Femur (tissue), 1 donor: ENCODE data around the gene IFNK.

Experiments
- DNase-seq: peaks from one replicate; pipeline ENCODE4 v3.0.0-alpha.2; 2017

The IFNK gene

GRCh38 chr9:27539479-27540441 is 15.7 kb downstream of the IFNK start:
- peak; percentile 37 for DNase-seq

GRCh38 chr9:27540502-27540901 is 16.4 kb downstream of the IFNK start:
- no peak for DNase-seq

- no peak for DNase-seq
These were observed 17.6 kb downstream of the IFNK start for GRCh38 chr9:27541740-27542139.

GRCh38 chr9:27542508-27542907 is 18.4 kb downstream of the IFNK start:
- DNase-seq, result no peak

- no peak for DNase-seq
These were observed 21.4 kb downstream of the IFNK start for GRCh38 chr9:27545471-27545870.

- DNase-seq, result no peak
These were observed 24.1 kb downstream of the IFNK start for GRCh38 chr9:27548055-27548741.

- no peak for DNase-seq
These were observed 25.2 kb downstream of the IFNK start for GRCh38 chr9:27549196-27549755.

- DNase-seq, result no peak
These were observed 30.6 kb downstream of the IFNK start for GRCh38 chr9:27554712-27555111.

- no peak for DNase-seq
These were observed 32.4 kb downstream of the IFNK start for GRCh38 chr9:27556470-27556869.

- DNase-seq, result no peak
These were observed 34.2 kb downstream of the IFNK start for GRCh38 chr9:27558307-27558706.

GRCh38 chr9:27560457-27560856 is 36.4 kb downstream of the IFNK start:
- DNase-seq, result no peak

GRCh38 chr9:27561685-27562084 is 37.6 kb downstream of the IFNK start:
- DNase-seq, result no peak

- no peak for DNase-seq
These were observed 39.8 kb downstream of the IFNK start for GRCh38 chr9:27563738-27564430.

- no peak for DNase-seq
These were observed 40.6 kb downstream of the IFNK start for GRCh38 chr9:27564670-27565069.

- no peak for DNase-seq
These were observed 41.6 kb downstream of the IFNK start for GRCh38 chr9:27565696-27566095.

GRCh38 chr9:27566118-27566517 is 42.0 kb downstream of the IFNK start:
- no peak for DNase-seq

- no peak for DNase-seq
These were observed 45.3 kb downstream of the IFNK start for GRCh38 chr9:27569406-27569805.

GRCh38 chr9:27571011-27571410 is 46.9 kb downstream of the IFNK start:
- DNase-seq, result no peak

- no peak for DNase-seq
These were observed 48.0 kb downstream of the IFNK start for GRCh38 chr9:27572061-27572460.

- DNase-seq, result no peak
These were observed 48.5 kb downstream of the IFNK start for GRCh38 chr9:27572566-27572917.

- DNase-seq, result peak; percentile 92
These were observed 49.0 kb downstream of the IFNK start, which contains the start of gene C9orf72 for GRCh38 chr9:27572918-27573633. TSS of gene C9orf72 (minus strand) at chr9:27573481. CDS start at chr9:27567120, 6,361 bp downstream.
